H9 (cell line): ENCODE measurements around the gene ITCH. TPM values are rescaled to one million over a fixed set of nuclear protein-coding genes. Genes with fewer than 3 reads are reported as not detected.

Source experiments
- DNase-seq: peaks from one replicate; pipeline ENCODE4 v3.0.0-alpha.2; 2017
- H2AFZ ChIP-seq: one replicate; pipeline ENCODE4 v1.6.1; 2013; ENCODE audit warnings: mild to moderate bottlenecking, low read length, control low read depth, moderate library complexity
- H2AK5ac ChIP-seq: 2 replicates; pipeline ENCODE4 v1.6.1; 2013; ENCODE audit warnings: low read length, control low read depth, mixed read lengths; ENCODE audit not compliant: insufficient read length
- H2BK120ac ChIP-seq: one replicate; pipeline ENCODE4 v1.6.1; 2013; ENCODE audit warnings: low read depth, mild to moderate bottlenecking, low read length, control low read depth, inconsistent platforms; ENCODE audit not compliant: poor library complexity, severe bottlenecking
- H2BK12ac ChIP-seq: 2 replicates; pipeline ENCODE4 v1.6.1; 2013; ENCODE audit warnings: low read length, control low read depth, mixed read lengths, low read depth; ENCODE audit not compliant: insufficient read length
- H2BK15ac ChIP-seq: 2 replicates; pipeline ENCODE4 v1.6.1; 2013; ENCODE audit warnings: low read depth, low read length, control low read depth
- H2BK20ac ChIP-seq: one replicate; pipeline ENCODE4 v1.6.1; 2013; ENCODE audit warnings: low read depth, mild to moderate bottlenecking, low read length, control low read depth, inconsistent platforms; ENCODE audit not compliant: poor library complexity, severe bottlenecking
- H2BK5ac ChIP-seq: 2 replicates; pipeline ENCODE4 v1.6.1; 2013; ENCODE audit warnings: low read length, control low read depth, mixed read lengths; ENCODE audit not compliant: insufficient read length
- H3K14ac ChIP-seq: 2 replicates; pipeline ENCODE4 v1.6.1; 2013; ENCODE audit warnings: low read length, control low read depth; ENCODE audit not compliant: insufficient read depth
- H3K18ac ChIP-seq: 2 replicates; pipeline ENCODE4 v1.6.1; 2013; ENCODE audit warnings: low read depth, mild to moderate bottlenecking, mixed read lengths, low read length, control low read depth; ENCODE audit not compliant: insufficient read length
- H3K23ac ChIP-seq: 2 replicates; pipeline ENCODE4 v1.6.1; 2013; ENCODE audit warnings: low read length, control low read depth, mixed read lengths, low read depth; ENCODE audit not compliant: insufficient read length
- H3K23me2 ChIP-seq: 2 replicates; pipeline ENCODE4 v1.6.1; 2013; ENCODE audit warnings: low read depth, mild to moderate bottlenecking, mixed read lengths, low read length, control low read depth; ENCODE audit not compliant: insufficient read length, poor library complexity, severe bottlenecking
- H3K27ac ChIP-seq: 2 replicates; pipeline ENCODE4 v1.5.1; 2013; ENCODE audit warnings: low read length, control low read depth, mixed read lengths, low read depth; ENCODE audit not compliant: insufficient read length
- H3K27me3 ChIP-seq: 2 replicates; pipeline ENCODE4 v1.6.1; 2013; ENCODE audit warnings: low read length, control low read depth, inconsistent platforms; ENCODE audit not compliant: insufficient read depth
- H3K4ac ChIP-seq: 2 replicates; pipeline ENCODE4 v1.6.1; 2013; ENCODE audit warnings: low read depth, mild to moderate bottlenecking, control low read depth, inconsistent platforms, low read length, moderate library complexity
- H3K4me1 ChIP-seq: 2 replicates; pipeline ENCODE4 v1.6.1; 2013; ENCODE audit warnings: low read length, control low read depth, inconsistent platforms; ENCODE audit not compliant: insufficient read depth
- H3K4me2 ChIP-seq: 2 replicates; pipeline ENCODE4 v1.6.1; 2013; ENCODE audit warnings: low read length, control low read depth, mixed read lengths; ENCODE audit not compliant: insufficient read length, insufficient read depth
- H3K56ac ChIP-seq: 2 replicates; pipeline ENCODE4 v1.6.1; 2013; ENCODE audit warnings: low read depth, mild to moderate bottlenecking, mixed read lengths, low read length, control low read depth; ENCODE audit not compliant: insufficient read length
- H3K79me1 ChIP-seq: 2 replicates; pipeline ENCODE4 v1.6.1; 2013; ENCODE audit warnings: low read depth, mild to moderate bottlenecking, moderate library complexity, low read length, control low read depth, inconsistent platforms; ENCODE audit not compliant: insufficient read depth, poor library complexity, severe bottlenecking
- H3K79me2 ChIP-seq: 2 replicates; pipeline ENCODE4 v1.6.1; 2013; ENCODE audit warnings: low read length, control low read depth, inconsistent platforms; ENCODE audit not compliant: insufficient read depth
- H3K9ac ChIP-seq: 2 replicates; pipeline ENCODE4 v1.6.1; 2013; ENCODE audit warnings: low read length, control low read depth, mixed read lengths; ENCODE audit not compliant: insufficient read length; ENCODE audit errors: extremely low read depth
- H3K9me3 ChIP-seq: one replicate; pipeline ENCODE4 v1.6.1; 2013; ENCODE audit warnings: low read depth, low read length, inconsistent platforms; ENCODE audit not compliant: control insufficient read depth
- H3T11ph ChIP-seq: one replicate; pipeline ENCODE4 v1.6.1; 2013; ENCODE audit warnings: mild to moderate bottlenecking, low read length, control low read depth, inconsistent platforms
- H4K20me1 ChIP-seq: one replicate; pipeline ENCODE4 v1.6.1; 2013; ENCODE audit not compliant: control insufficient read depth, insufficient read length, insufficient read depth
- H4K5ac ChIP-seq: 2 replicates; pipeline ENCODE4 v1.6.1; 2013; ENCODE audit warnings: low read depth, mild to moderate bottlenecking, mixed read lengths, low read length, control low read depth; ENCODE audit not compliant: insufficient read length
- H4K8ac ChIP-seq: replicated peaks from 2 replicates; pipeline ENCODE4 v1.6.1; 2013; ENCODE audit warnings: low read length, control low read depth, mixed read lengths, low read depth; ENCODE audit not compliant: insufficient read length
- H4K91ac ChIP-seq: 2 replicates; pipeline ENCODE4 v1.6.1; 2013; ENCODE audit warnings: low read depth, mild to moderate bottlenecking, moderate library complexity, mixed read lengths, low read length, control low read depth; ENCODE audit not compliant: insufficient read length
- H3K27ac Mint-ChIP-seq, 3 experiments: 2 replicates in 2 of 3; 3 replicates in 1 of 3; pipeline ENCODE4 v1.8.0; 2020 to 2021; ENCODE audit warnings: mixed read lengths in 3 of 3, mild to moderate bottlenecking in 1 of 3, moderate library complexity in 1 of 3
- H3K27me3 Mint-ChIP-seq: 2 replicates; pipeline ENCODE4 v1.8.0; 2021; ENCODE audit warnings: low read depth, mild to moderate bottlenecking, moderate library complexity, mixed read lengths
- H3K36me3 Mint-ChIP-seq, 3 experiments: 2 replicates in 2 of 3; 3 replicates in 1 of 3; pipeline ENCODE4 v1.8.0; 2020 to 2021; ENCODE audit warnings: low read depth in 3 of 3, mixed read lengths in 3 of 3; ENCODE audit not compliant: insufficient read depth in 1 of 3
- H3K4me1 Mint-ChIP-seq, 2 experiments: 2 replicates each; pipeline ENCODE4 v1.8.0; 2020; ENCODE audit warnings: mixed read lengths in 2 of 2
- H3K4me3 Mint-ChIP-seq, 2 experiments: 2 replicates in 1 of 2; 3 replicates in 1 of 2; pipeline ENCODE4 v1.8.0; 2020 to 2021; ENCODE audit warnings: mild to moderate bottlenecking in 2 of 2, mixed read lengths in 2 of 2, moderate library complexity in 1 of 2
- H3K9me3 Mint-ChIP-seq, 2 experiments: 2 replicates in 1 of 2; 3 replicates in 1 of 2; pipeline ENCODE4 v1.8.0; 2020; ENCODE audit warnings: mild to moderate bottlenecking in 2 of 2, mixed read lengths in 2 of 2, moderate library complexity in 1 of 2
- WGBS: extraction: QIAGEN DNeasy Blood & Tissue Kit; methylation state at CpG from one replicate; pipeline ENCODE4 v1.1.7; 2013; ENCODE audit warnings: missing lambda C conversion rate, low lambda C conversion rate, mixed read lengths; ENCODE audit not compliant: insufficient read length; ENCODE audit errors: extremely low coverage; 5-methylcytosine and 5-hydroxymethylcytosine counted together
- total RNA-seq: library from RNA; stranded (reverse); gene quantifications from 2 replicates; pipeline ENCODE4 v1.2.1, GENCODE V29; 2021
- TF ChIP-seq, protein P1 (sequence below): fragments of 200-600 bp; sonication (generic); conservative IDR thresholded peaks from 3 replicates; pipeline ENCODE4 v1.8.0; 2021; ENCODE audit warnings: antibody characterized with exemption, mild to moderate bottlenecking

The ITCH gene
- total RNA-seq, 1 experiment from 2014 or later: 55.9 TPM

- Histone ChIP-seq H3K23me2 (peaks cover 7% of the 10 kb centered on the region), H3T11ph (no peak overlapping the region), H3K79me2 (peaks cover 2% of the 10 kb centered on the region; the same call in 1 of the 2 replicates), H3K14ac (peak overlapping the region; percentile 52; the same call in 1 of the 2 replicates), H2AFZ (peak overlapping the region; percentile 89), H2BK15ac (no peak overlapping the region), H4K5ac (no peak overlapping the region), H3K23ac (no peak overlapping the region), H2BK5ac (no peak overlapping the region), H4K91ac (no peak overlapping the region), H3K18ac (peak overlapping the region; percentile 68), H3K9ac (peak overlapping the region; percentile 49), H4K8ac (no peak overlapping the region), H2BK120ac (no peak overlapping the region), H2BK12ac (no peak overlapping the region), H3K56ac (no peak overlapping the region), H3K4me2 (peak overlapping the region; percentile 84), H3K27me3 (no peaks in the 10 kb centered on the region), H3K9me3 (no peaks in the 10 kb centered on the region), H3K4ac (no peak overlapping the region), H3K79me1 (no peaks in the 10 kb centered on the region), H4K20me1 (no peaks in the 10 kb centered on the region), H2BK20ac (no peak overlapping the region), H3K27ac (peak overlapping the region; percentile 5), H3K4me1 (no peaks in the 10 kb centered on the region), H2AK5ac (no peak overlapping the region)
- peak; percentile 92 for DNase-seq
- H3K27me3 Mint-ChIP-seq: peaks cover 2% of the 10 kb centered on the region; the same call in 1 of the 2 replicates
- no peaks in the 10 kb centered on the region; a peak in 1 of 5 replicates for H3K9me3 Mint-ChIP-seq
- peak overlapping the region; percentile 98 to 99 (median 98) for H3K27ac Mint-ChIP-seq
- WGBS: no CpG with 5 or more reads among the region's 36 CpGs
- H3K36me3 Mint-ChIP-seq: peaks cover 0 to 31% (median 7%) of the 10 kb centered on the region in 3 experiments; a peak in 3 of 7 replicates
- peaks cover 15 to 20% of the 10 kb centered on the region in 2 experiments for H3K4me1 Mint-ChIP-seq
- TF ChIP-seq, protein P1, sequence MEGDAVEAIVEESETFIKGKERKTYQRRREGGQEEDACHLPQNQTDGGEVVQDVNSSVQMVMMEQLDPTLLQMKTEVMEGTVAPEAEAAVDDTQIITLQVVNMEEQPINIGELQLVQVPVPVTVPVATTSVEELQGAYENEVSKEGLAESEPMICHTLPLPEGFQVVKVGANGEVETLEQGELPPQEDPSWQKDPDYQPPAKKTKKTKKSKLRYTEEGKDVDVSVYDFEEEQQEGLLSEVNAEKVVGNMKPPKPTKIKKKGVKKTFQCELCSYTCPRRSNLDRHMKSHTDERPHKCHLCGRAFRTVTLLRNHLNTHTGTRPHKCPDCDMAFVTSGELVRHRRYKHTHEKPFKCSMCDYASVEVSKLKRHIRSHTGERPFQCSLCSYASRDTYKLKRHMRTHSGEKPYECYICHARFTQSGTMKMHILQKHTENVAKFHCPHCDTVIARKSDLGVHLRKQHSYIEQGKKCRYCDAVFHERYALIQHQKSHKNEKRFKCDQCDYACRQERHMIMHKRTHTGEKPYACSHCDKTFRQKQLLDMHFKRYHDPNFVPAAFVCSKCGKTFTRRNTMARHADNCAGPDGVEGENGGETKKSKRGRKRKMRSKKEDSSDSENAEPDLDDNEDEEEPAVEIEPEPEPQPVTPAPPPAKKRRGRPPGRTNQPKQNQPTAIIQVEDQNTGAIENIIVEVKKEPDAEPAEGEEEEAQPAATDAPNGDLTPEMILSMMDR: no peak
- peak overlapping the region; percentile 93 to 97 for H3K4me3 Mint-ChIP-seq
Measured at GRCh38 chr20:34515484-34516246, 152.6 kb downstream of the ITCH start.
